HCT116 (cell line): ENCODE results near the gene RHEX.

Source experiments
- CTCF ChIP-seq, 3 experiments: fragments of 200-600 bp in 1 of 3; sonication (generic) in 1 of 3; IDR thresholded peaks in 2 of 3; conservative IDR thresholded peaks in 1 of 3; 2 replicates each; pipeline ENCODE4 v1.5.1; 2012 to 2017; ENCODE audit warnings: low read depth in 2 of 3, low read length in 2 of 3, antibody characterized with exemption in 1 of 3, borderline replicate concordance in 1 of 3, control low read depth in 1 of 3, mild to moderate bottlenecking in 1 of 3, mixed read lengths in 1 of 3, mixed run types in 1 of 3, moderate library complexity in 1 of 3; ENCODE audit not compliant: insufficient read depth in 1 of 3
- EZH2phosphoT487 ChIP-seq: fragments of 200-600 bp; IDR thresholded peaks from 2 replicates; pipeline ENCODE4 v1.6.1; 2018; ENCODE audit warnings: antibody characterized with exemption, borderline replicate concordance
- JUND ChIP-seq: IDR thresholded peaks from 2 replicates; pipeline ENCODE4 v1.6.1; 2012
- POLR2A ChIP-seq: IDR thresholded peaks from 2 replicates; pipeline ENCODE4 v1.7.0; 2011; ENCODE audit warnings: borderline replicate concordance; ENCODE audit not compliant: insufficient read depth, insufficient read length; ENCODE audit errors: extremely low read depth
- POLR2AphosphoS5 ChIP-seq: IDR thresholded peaks from 2 replicates; pipeline ENCODE4 v1.6.1; 2011; ENCODE audit warnings: mild to moderate bottlenecking, low read depth, low read length, moderate library complexity
- RAD21 ChIP-seq: IDR thresholded peaks from 2 replicates; pipeline ENCODE4 v1.6.1; 2012; ENCODE audit warnings: low read depth, mild to moderate bottlenecking
- REST ChIP-seq: IDR thresholded peaks from 2 replicates; pipeline ENCODE4 v1.6.1; 2012; ENCODE audit warnings: low read depth
- SP1 ChIP-seq: IDR thresholded peaks from 2 replicates; pipeline ENCODE4 v1.6.1; 2012; ENCODE audit warnings: low read depth
- TCF7L2 ChIP-seq: IDR thresholded peaks from 2 replicates; pipeline ENCODE4 v1.7.0; 2011; ENCODE audit warnings: borderline replicate concordance, inconsistent platforms; ENCODE audit not compliant: insufficient read depth, insufficient read length; ENCODE audit errors: extremely low read depth
- ZFX ChIP-seq: fragments of 450-650 bp; IDR thresholded peaks from 2 replicates; pipeline ENCODE4 v1.6.1; 2017
- ZNF274 ChIP-seq: fragments of 200-500 bp; sonication (Bioruptor generic); IDR thresholded peaks from 2 replicates; pipeline ENCODE4 v1.6.1; 2014; ENCODE audit warnings: mild to moderate bottlenecking, low read depth, low read length, inconsistent platforms

DNA sequence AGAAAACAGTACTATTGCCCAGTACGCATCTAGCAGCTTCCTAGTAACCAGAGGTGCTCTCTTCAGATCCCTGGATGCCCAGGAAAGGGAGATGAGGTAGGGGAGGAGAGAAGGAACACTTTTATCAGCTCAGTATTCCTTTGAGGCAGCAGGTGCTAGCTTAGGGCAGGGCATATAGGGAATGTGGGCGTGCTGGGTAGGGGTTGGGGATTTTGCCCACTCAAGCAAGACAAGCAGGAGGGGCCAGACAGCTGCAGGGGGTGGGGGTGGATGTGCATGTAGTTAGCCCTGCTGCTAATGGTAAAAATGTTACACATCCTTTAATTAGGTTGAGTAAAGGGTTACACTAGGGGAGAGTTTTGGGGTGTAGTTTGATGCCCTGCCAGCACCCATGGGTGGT is 82.3 kb downstream of the RHEX start:
- TF ChIP-seq SP1, result no peak
- TF ChIP-seq RAD21, result no peak
- no peak for TF ChIP-seq POLR2A
- no peak for TF ChIP-seq EZH2phosphoT487
- no peak for TF ChIP-seq CTCF (IDR thresholded peaks at IDR 0.05 in 2 of 3, conservative IDR thresholded peaks at IDR 0.05 in 1 of 3; ENCODE audit: borderline replicate concordance in 1 of 3, insufficient read depth in 1 of 3, low read depth in 2 of 3, low read length in 2 of 3)
- no peak for TF ChIP-seq REST
- no peak for TF ChIP-seq POLR2AphosphoS5
- TF ChIP-seq JUND, result no peak
- no peak for TF ChIP-seq TCF7L2
- no peak for TF ChIP-seq ZFX
- no peak for TF ChIP-seq ZNF274
